Subcutaneous abdominal adipose tissue (tissue), 5 donors: Measurements from ENCODE around the gene PLEKHA6.

Source experiments
- H3K27ac ChIP-seq: one replicate; pipeline ENCODE4 v1.7.0; 2013; ENCODE audit warnings: low read depth, mild to moderate bottlenecking, inconsistent platforms, low read length, moderate library complexity
- H3K27me3 ChIP-seq, 5 donors: one replicate each; pipeline ENCODE4 v1.7.0; 2013; ENCODE audit warnings: low read length in 5 of 5, inconsistent platforms in 1 of 5; ENCODE audit not compliant: control insufficient read depth in 5 of 5, insufficient read depth in 4 of 5
- H3K36me3 ChIP-seq, 5 donors: one replicate each; pipeline ENCODE4 v1.7.0; 2013; ENCODE audit warnings: low read length in 5 of 5; ENCODE audit not compliant: control insufficient read depth in 5 of 5, insufficient read depth in 5 of 5
- H3K4me1 ChIP-seq, 5 donors: one replicate each; pipeline ENCODE4 v1.7.0; 2013; ENCODE audit warnings: low read length in 5 of 5, mild to moderate bottlenecking in 3 of 5, moderate library complexity in 1 of 5; ENCODE audit not compliant: control insufficient read depth in 5 of 5, insufficient read depth in 5 of 5
- H3K4me3 ChIP-seq, 5 donors: one replicate each; pipeline ENCODE4 v1.7.0; 2013; ENCODE audit warnings: low read length in 5 of 5, low read depth in 1 of 5
- H3K9ac ChIP-seq, 5 donors: one replicate each; pipeline ENCODE4 v1.7.0; 2013; ENCODE audit warnings: low read length in 5 of 5, mild to moderate bottlenecking in 4 of 5, moderate library complexity in 3 of 5
- H3K9me3 ChIP-seq, 5 donors: one replicate each; pipeline ENCODE4 v1.7.0; 2013; ENCODE audit warnings: low read length in 5 of 5; ENCODE audit not compliant: control insufficient read depth in 5 of 5
- donor health status: healthy.
- donor health status: healthy.
- donor health status: healthy.
- donor health status: healthy.
- donor health status: healthy.

The PLEKHA6 gene

GRCh38 chr1:204348242-204348641, 11.5 kb downstream of the PLEKHA6 start:
- Histone ChIP-seq H3K27me3 (peaks cover 0 to 6% (median 0%) of the 10 kb centered on the region in 5 donors), H3K36me3 (no peaks in the 10 kb centered on the region), H3K9me3 (no peaks in the 10 kb centered on the region), H3K27ac (peak overlapping the region; percentile 35), H3K4me1 (peaks cover 0 to 10% (median 3%) of the 10 kb centered on the region in 5 donors), H3K4me3 (no peak overlapping the region), H3K9ac (no peak overlapping the region)

DNA sequence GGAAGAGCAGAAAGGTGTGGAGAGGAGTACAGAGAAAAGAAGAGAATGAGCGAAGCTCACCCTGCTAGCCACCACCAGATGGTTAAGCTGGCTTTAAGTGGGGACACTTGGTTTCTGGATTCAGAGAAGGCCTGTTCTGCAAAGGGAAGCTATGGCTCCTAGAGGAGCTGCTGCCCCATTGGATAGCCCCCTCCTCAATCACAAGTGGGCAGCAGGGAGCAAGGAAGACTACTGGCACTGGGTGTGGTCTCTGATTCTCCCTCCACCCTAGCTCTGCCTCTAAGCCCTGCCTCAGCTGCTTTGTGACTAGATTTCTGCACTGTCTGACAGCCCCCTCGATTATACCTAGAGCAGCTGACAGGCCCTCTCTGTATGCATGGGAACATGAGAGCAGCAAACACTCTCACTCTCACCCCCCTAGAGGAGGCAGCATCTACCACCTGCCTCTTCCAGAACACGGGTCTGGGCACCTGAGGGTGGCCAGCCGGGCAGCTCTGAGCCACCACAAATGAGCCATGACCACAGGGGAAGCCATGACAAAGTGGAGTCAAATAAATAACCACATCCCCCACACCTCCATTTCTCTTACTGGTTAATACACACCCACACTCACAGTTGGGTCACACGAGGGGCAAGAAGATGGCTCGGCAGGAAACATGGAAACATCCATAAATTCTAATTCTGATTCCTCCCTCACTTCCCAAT, 13.6 kb downstream of the PLEKHA6 start:
- no peaks in the 10 kb centered on the region for H3K36me3 ChIP-seq
- H3K27me3 ChIP-seq: peaks cover 0 to 6% (median 0%) of the 10 kb centered on the region in 5 donors
- H3K9me3 ChIP-seq: no peaks in the 10 kb centered on the region
- no peak overlapping the region for H3K9ac ChIP-seq
- H3K4me1 ChIP-seq: peaks cover 0 to 10% (median 8%) of the 10 kb centered on the region in 5 donors
- no peak overlapping the region for H3K27ac ChIP-seq
- H3K4me3 ChIP-seq: no peak overlapping the region

DNA sequence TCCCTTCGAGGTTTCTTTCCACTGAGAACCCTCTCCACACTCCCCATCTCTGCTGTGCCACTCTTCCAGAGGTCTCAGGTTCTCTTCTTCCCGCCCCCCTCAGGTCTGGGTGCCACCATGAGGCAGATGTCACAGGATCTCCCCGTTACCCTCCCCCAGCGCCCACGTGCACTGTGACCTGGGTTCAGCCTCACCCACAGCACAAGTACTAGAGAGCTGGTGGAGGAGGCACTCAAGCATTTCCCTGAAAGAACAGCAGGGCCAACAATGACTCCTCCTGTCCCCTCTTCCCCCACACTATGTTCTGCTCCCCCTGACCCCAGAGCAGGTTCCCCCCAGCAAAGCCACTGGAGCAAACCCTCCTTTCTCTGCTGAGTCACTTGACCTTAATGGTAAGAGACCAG, 14.3 kb downstream of the PLEKHA6 start:
- no peak overlapping the region for H3K9ac ChIP-seq
- H3K4me3 ChIP-seq: no peak overlapping the region
- no peaks in the 10 kb centered on the region for H3K9me3 ChIP-seq
- H3K27me3 ChIP-seq: peaks cover 0 to 3% (median 0%) of the 10 kb centered on the region in 5 donors
- H3K36me3 ChIP-seq: no peaks in the 10 kb centered on the region
- H3K4me1 ChIP-seq: peaks cover 0 to 14% (median 10%) of the 10 kb centered on the region in 5 donors
- no peak overlapping the region for H3K27ac ChIP-seq

DNA sequence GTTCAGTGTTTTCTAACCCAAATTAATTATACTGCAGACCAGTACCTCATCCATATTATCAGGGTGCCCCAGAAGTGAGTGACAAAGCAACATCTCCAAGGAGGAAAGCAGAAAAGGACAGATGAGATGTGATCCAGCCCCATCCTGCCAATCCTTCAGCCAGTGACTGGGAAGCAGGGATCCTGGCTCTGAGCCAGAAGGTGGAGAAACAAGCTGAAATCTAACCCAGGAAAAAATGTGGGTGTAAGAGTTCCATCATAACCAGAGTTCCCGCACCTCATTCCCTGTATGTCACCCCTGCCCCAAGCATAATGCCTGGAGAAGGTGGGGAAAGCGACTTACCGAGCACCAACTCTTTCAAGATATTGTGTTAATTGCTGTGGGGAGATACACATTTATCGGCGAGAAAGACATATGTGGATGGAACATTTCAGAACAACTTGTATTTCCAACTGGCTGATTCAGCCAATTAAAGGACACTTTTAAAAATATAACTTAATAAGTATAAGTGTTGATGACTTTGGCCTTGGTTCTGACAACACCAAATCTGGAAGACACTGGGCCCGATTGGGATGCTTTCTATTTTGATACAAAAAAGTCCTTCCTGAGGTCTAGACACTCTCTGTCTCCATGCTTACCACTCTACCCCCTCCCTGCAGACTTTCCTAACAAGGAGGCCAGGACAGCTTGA, 14.9 kb downstream of the PLEKHA6 start:
- Histone ChIP-seq H3K9ac (no peak overlapping the region), H3K9me3 (no peaks in the 10 kb centered on the region), H3K27me3 (peaks cover 0 to 3% (median 0%) of the 10 kb centered on the region in 5 donors), H3K4me1 (peaks cover 0 to 18% (median 10%) of the 10 kb centered on the region in 5 donors), H3K4me3 (no peak overlapping the region), H3K27ac (no peak overlapping the region), H3K36me3 (no peaks in the 10 kb centered on the region)

- peaks cover 0 to 18% (median 10%) of the 10 kb centered on the region in 5 donors for H3K4me1 ChIP-seq
- H3K9ac ChIP-seq: no peak overlapping the region
- no peak overlapping the region for H3K4me3 ChIP-seq
- H3K9me3 ChIP-seq: no peaks in the 10 kb centered on the region
- H3K36me3 ChIP-seq: no peaks in the 10 kb centered on the region
- peaks cover 0 to 2% (median 0%) of the 10 kb centered on the region in 5 donors for H3K27me3 ChIP-seq
- no peak overlapping the region for H3K27ac ChIP-seq
These were observed 15.9 kb downstream of the PLEKHA6 start for GRCh38 chr1:204343802-204344201.

DNA sequence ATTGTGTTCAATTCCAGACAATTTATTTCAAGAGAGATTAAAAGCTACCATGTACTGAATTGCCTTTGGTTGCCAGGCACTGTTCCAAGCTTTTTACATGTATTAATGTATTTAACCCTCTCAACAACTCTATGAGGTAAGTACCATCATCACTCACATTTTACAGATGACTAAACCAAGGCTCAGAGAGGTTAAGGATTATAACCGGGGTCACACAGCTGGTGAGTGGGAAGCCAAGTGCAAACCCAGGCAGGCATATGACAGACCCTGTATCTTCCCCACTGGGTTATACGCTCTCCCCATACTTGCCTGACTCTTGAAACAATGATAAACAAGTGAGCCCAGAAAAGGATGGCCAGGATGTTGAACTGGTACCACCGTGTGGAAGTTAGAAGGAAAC, 16.5 kb downstream of the PLEKHA6 start:
- Histone ChIP-seq H3K9me3 (no peaks in the 10 kb centered on the region), H3K4me1 (peaks cover 0 to 19% (median 10%) of the 10 kb centered on the region in 5 donors), H3K36me3 (no peaks in the 10 kb centered on the region), H3K9ac (no peak overlapping the region), H3K4me3 (no peak overlapping the region), H3K27ac (no peak overlapping the region), H3K27me3 (no peaks in the 10 kb centered on the region)

GRCh38 chr1:204342310-204342709, 17.4 kb downstream of the PLEKHA6 start:
- no peak overlapping the region for H3K9ac ChIP-seq
- H3K4me1 ChIP-seq: peaks cover 0 to 23% (median 10%) of the 10 kb centered on the region in 5 donors
- H3K9me3 ChIP-seq: no peaks in the 10 kb centered on the region
- no peak overlapping the region for H3K4me3 ChIP-seq
- H3K36me3 ChIP-seq: no peaks in the 10 kb centered on the region
- no peak overlapping the region for H3K27ac ChIP-seq
- no peaks in the 10 kb centered on the region for H3K27me3 ChIP-seq

DNA sequence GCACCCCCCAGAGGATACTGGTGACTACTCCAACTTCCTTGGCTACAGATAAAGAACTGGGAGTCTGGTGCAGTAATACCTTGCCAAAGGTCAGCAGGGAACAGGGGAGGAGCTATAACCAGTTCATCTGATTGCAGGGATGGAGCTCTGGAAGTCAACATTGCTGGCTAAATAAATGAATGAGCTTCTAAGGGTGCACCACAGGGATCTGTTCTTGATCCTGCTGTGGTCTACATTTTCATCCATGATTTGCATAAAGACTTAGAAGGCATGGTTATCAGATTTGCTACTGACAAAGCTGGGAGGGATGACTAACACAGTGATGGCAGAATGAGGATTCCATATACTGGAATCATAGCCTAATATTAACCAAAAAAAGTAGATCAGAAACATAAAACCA, 18.3 kb downstream of the PLEKHA6 start:
- no peak overlapping the region for H3K27ac ChIP-seq
- peaks cover 0 to 23% (median 10%) of the 10 kb centered on the region in 5 donors for H3K4me1 ChIP-seq
- H3K9me3 ChIP-seq: no peaks in the 10 kb centered on the region
- H3K9ac ChIP-seq: no peak overlapping the region
- no peak overlapping the region for H3K4me3 ChIP-seq
- H3K36me3 ChIP-seq: no peaks in the 10 kb centered on the region
- no peaks in the 10 kb centered on the region for H3K27me3 ChIP-seq

- Histone ChIP-seq H3K9ac (no peak overlapping the region), H3K36me3 (no peaks in the 10 kb centered on the region), H3K4me3 (no peak overlapping the region), H3K27ac (no peak overlapping the region), H3K27me3 (no peaks in the 10 kb centered on the region), H3K9me3 (no peaks in the 10 kb centered on the region), H3K4me1 (peaks cover 0 to 23% (median 13%) of the 10 kb centered on the region in 5 donors)
These were observed 19.4 kb downstream of the PLEKHA6 start for GRCh38 chr1:204340081-204340889.
